ENCODE results near the gene YWHAG.
"Not testable (repeated sequence)": the region's sequence is repeated elsewhere in the genome, so short reads cannot be mapped to it uniquely, and the experiment has no call there.

YWHAG gene

DNA sequence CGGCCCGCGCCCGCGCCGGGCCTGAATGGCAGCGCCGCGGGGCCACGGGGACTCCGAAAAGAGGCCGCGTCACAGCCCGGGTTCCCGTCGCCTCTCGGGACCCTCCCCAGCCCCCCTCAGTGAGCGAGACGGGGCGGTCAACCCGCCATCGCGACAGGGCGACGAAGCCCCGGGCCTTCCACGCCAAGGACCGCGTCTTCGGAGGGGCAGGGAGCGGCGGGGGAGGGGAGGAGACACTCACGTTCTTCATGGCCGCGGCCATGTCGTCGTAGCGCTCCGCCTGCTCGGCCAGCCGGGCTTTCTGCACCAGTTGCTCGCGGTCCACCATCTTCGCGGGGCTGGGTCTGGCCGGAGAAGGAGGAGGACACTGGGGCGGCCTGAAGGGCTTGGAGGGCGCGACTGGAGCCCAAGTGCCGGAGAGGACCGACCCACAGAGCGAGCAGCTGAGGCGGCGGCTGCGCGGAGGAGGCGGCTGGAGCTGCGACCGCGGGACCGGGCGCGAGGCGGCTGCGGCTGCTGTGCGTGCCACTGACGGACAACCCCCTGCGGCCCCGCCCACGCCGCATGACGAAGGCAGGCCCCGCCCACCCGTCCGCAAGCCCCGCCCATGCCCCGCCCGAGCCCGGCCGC is at the start of gene YWHAG:
Gene YWHAG, minus strand, starts transcription at position 511 of the 630 bp plus-strand sequence. Its CDS starts 183 bp downstream, at position 328.
- peak; percentile 89 for DNase-seq

- no peak for DNase-seq
Observed at GRCh38 chr7:76408121-76408560, 49.4 kb upstream of the YWHAG start.

DNA sequence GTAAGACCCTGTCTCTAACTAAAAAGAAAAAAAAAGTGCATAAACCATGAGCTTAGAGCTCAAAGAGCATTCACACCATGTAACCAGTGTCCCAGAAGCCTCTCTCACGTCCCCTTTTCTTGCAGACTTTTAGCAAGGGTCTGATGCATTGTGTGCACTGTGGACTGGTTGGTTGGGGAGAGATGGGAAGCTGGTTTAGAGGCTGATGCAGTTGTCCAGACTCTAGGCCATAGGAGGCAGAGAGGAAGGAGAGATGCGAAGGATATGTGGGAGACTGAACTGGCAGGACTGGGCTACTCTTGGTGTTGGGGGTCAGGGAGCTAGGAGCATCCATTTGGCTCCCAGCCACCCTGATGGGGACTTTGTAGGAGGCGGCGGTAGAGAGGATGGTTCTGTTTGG is 48.9 kb upstream of the YWHAG start:
- no peak for DNase-seq

DNA sequence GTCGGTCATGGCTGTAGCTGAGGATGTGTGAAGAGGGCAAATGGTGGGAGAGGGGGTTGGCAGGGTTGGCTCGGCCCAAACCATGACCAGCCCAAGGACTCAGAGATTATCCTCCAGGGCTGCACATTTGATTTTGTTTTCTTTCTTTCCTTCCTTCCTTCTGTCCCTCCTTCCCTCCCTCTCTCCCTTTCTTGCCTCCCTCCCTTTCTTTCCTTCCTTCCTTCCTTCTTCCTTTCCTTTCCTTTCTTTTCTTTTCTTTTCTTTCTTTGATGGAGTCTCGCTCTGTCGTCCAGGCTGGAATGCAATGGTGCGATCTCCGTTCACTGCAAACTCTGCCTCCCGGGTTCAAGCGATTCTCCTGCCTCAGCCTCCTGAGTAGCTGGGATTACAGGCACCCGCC is 46.9 kb upstream of the YWHAG start:
- DNase-seq = no peak

- DNase-seq = no peak
Observed at GRCh38 chr7:76403780-76404494, 45.1 kb upstream of the YWHAG start.

GRCh38 chr7:76403097-76403496 is 44.3 kb upstream of the YWHAG start:
- not testable (repeated sequence) for DNase-seq

DNA sequence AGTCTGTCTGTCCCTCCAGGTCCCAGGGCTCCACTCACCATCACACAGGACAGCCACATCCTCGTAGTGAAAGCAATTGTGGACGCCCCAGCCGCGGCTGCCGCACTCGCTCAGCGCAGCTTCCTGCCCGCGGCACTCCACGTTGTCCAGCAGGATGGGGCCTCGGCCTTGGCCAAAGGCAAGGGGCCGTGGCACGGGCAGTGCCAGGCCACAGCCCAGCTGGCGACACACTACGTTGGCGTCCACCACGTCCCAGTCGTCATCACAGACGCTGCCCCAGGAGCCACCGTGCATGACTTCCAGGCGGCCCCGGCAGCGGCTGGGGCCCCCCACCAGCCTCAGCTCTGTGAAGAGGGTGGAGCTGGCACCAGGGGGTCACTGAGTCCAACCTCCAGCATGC is 41.5 kb upstream of the YWHAG start:
- DNase-seq = no peak

DNA sequence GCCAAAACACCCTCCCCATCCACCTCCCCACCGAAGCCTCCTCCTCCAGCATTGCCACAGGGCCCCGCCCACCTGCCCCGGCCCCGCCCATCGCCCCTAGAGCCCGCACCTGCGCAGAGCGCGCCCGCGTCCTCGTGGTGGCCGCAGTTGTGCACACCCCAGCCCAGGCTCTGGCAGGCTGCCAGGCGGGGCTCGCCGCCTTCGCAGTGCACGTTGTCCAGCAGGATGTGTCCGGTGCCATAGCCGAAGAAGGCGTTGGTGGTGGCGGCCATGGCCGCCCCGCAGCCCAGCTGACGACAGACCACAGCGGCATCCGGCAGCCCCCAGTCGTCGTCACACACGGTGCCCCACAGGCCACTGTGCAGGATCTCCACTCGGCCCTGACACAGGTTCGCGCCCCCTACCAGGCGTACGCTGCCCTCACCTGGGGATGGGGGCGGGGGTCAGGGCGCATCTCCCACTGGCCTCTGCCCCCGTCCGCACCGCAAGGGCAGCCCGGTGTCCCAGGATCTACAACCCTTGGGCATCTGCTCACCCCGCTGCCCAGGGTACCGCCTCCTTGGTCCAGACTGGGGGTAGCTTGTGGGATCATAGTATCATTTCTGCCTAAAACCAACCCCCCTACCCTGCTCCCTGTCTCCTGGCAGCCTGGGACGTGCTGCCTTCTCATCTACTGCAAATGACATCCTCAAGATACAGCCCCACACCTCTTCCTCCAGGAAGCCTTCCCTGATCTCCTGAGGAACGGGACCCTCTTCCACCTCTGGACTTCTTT is 38.8 kb upstream of the YWHAG start:
- DNase-seq = peak; percentile 93

- no peak for DNase-seq
Observed at GRCh38 chr7:76396864-76397263, 38.1 kb upstream of the YWHAG start.

DNA sequence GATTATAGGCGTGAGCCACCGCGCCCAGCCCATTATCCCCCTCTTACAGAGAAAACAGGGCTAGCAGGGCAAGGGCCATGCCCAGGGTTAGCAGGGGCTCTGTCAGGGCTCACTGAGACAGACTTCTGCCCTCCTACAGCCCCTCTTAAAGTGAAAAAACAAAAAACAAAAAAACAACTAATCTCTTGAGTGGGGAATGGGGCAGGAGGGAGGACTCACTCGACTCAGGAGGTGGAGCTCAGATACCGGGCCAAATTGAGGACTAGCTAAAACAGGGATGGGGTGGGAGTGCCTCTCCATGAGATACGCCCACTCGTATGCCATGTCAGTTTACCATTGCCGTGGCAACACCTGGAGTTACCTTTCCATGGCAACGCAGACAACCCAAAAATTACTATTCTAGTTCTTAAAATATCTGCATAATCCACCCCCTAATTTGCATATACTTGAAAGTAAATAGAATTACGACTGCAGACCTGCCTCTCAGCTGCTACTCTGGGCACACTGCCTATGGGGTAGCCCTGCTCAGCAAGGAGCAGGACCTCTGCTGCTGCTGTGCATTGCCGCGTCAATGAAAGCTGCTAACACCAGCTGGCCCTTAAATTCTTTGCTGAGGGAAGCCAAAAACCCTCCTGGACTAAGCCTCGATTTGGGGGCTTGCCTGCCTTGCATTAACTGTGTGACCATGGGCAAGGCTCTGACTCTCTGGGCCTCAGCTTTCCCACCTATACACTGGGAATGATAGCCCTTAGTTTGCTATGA is 37.4 kb upstream of the YWHAG start:
- DNase-seq = no peak

DNA sequence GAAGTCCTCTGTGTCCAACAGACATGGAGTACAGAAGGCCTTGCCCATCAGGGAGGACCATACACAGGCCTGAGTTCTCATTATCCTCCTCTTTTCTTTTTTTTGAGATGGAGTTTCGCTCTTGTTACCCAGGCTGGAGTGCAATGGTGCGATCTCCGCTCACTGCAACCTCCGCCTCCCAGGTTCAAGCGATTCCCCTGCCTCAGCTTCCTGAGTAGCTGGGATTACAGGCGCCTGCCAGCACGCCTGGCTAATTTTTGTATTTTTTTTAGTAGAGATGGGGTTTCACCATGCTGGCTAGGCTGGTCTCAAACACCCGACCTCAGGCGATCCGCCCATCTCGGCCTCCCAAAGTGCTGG is 36.8 kb upstream of the YWHAG start:
- not testable (repeated sequence) for DNase-seq

GRCh38 chr7:76394957-76395356 is 36.2 kb upstream of the YWHAG start:
- DNase-seq = no peak

DNA sequence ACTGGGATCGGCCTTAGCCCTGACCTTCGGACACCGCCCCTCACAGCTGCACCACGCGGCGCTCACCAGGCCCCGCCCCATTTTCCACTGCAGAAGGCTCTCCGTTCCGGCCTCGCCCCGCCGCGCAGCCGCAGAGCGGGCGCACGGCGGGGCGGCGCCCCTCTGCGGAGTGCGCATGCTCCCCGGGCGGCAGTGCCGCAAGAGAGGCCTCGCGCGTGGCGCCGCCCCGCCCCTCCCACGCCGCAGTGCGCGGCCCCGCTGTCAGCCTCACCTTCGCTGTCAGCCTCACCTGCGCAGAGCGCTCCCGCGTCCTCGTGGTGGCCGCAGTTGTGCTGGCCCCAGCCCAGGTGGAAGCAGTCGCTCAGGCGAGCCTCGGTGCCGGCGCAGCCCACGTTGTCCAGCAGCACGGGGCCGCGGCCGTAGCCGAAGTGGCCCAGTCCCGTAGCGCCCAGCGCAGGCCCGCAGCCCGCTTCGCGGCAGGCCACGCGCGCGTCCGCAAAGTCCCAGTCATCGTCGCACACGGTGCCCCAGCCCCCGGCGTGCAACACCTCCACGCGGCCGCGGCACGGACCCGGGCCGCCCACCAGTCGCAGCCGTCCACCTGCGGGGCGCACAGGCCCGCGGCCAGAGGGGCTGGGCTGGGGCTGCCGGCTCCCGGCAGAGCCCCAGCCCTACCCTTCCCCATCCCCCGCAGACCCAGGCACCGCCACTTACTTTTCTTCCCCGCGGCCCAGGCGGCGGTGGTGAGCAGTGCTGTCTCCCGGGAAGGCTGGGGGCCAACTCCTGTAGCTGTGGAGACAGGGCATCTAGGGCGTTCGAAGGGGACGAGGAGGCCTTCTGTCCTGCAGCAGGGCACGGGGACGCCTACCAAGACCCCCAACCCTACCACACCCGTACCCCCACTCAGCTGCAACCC is 34.6 kb upstream of the YWHAG start:
- DNase-seq = peak; percentile 94

- no peak for DNase-seq
Observed at GRCh38 chr7:76392531-76393115, 33.8 kb upstream of the YWHAG start.

DNA sequence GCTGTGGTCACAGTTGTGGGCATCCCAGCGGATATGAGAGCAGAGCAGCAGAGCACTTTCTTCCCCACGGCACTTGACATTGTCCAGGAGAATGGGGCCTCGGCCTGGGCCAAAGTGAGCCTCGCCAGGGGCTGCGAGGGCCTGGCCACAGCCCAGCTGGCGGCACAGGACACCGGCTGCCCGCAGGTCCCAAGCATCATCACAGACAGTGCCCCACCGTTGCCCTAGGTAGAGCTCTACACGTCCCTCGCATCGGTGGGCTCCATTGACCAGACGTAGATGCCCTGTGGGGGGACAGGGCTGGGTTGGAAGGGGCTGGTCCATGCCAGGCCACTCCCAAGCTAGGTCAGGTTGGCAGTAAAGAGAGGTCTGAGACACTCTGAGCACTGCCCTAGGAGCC is 31.3 kb upstream of the YWHAG start:
- DNase-seq = no peak

- DNase-seq = not testable (repeated sequence)
Observed at GRCh38 chr7:76387789-76388188, 29.0 kb upstream of the YWHAG start.

DNA sequence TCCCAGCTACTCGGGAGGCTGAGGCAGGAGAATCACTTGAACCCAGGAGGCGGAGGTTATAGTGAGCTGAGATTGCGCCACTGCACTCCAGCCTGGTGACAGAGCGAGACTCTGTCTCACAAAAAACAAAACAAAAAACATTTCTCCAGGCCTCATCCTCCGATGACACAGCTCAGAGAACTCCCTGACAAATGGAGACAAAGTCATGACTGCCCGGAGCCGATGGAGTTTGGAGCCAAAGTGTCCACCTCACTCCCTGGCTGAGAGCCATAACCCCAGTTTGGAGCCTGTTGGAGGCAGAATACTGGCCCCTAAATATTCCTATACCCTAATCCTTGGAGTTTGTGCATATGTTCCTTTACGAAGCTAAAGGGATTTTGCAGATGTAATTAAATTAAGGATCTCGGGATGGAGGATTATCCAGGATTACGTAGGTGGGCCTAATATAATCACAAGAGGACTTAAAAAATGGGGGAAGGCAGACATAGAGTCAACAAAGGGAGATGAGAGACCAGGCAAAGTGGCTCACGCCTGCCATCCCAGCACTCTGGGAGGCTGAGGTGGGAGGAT is 28.0 kb upstream of the YWHAG start:
- no peak for DNase-seq

DNA sequence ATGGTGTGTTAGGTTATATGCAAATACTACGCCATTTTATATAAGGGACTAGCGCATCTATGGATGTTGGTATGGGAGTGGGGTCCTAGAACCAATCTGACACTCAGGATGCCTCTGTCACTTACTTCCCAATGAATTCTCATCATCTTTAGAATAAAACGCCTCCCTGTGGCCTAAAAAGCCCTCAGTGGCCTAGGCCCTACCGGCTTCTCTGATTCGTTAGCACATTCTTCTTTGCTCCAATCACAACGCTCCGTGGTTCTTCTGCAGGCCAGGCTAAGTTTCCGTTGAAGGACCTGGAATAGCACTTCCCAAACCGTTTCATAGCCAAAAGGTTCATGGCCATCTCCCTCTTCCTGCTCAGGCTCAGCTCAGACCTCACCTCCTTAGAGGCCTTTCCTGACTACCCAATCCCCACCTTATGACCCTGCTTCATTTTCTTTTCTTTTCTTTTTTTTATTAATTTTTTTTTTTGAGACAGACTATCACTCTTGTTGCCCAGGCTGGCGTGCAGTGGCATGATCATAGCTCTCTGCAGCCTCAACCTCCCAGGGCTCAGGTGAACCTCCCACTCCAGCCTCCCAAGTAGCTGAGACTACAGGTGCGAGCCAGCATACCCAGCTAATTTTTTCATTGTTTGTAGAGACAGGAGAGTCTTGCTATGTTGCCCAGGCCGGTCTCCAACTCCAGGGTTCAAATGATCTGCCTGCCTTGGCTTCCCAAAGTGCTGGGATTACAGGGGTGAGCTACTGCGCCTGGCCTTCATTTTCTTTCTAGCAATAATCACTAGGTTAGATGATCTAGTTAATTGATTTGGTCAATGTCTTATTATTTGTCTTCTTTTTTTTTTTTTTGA is 24.5 kb upstream of the YWHAG start:
- no peak for DNase-seq

GRCh38 chr7:76381814-76382213 is 23.0 kb upstream of the YWHAG start:
- no peak for DNase-seq

- DNase-seq = no peak
Observed at GRCh38 chr7:76380623-76380966, 21.8 kb upstream of the YWHAG start.

All from CD4-positive, alpha-beta T cell treated with Interleukin-17A for 4 hours (primary cell).